GM08714 (cell line): ENCODE measurements around the gene BBS9.

Source experiments
- H3K4me3 ChIP-seq: fragments of 200-500 bp; sonication (Bioruptor generic); 2 replicates; pipeline ENCODE4 v1.5.1; 2014; ENCODE audit warnings: mild to moderate bottlenecking, low read length, inconsistent platforms
- ZNF274 ChIP-seq: IDR thresholded peaks from 2 replicates; pipeline ENCODE4 v1.6.1; 2012; ENCODE audit warnings: mild to moderate bottlenecking, low read depth, low read length

The BBS9 gene

DNA sequence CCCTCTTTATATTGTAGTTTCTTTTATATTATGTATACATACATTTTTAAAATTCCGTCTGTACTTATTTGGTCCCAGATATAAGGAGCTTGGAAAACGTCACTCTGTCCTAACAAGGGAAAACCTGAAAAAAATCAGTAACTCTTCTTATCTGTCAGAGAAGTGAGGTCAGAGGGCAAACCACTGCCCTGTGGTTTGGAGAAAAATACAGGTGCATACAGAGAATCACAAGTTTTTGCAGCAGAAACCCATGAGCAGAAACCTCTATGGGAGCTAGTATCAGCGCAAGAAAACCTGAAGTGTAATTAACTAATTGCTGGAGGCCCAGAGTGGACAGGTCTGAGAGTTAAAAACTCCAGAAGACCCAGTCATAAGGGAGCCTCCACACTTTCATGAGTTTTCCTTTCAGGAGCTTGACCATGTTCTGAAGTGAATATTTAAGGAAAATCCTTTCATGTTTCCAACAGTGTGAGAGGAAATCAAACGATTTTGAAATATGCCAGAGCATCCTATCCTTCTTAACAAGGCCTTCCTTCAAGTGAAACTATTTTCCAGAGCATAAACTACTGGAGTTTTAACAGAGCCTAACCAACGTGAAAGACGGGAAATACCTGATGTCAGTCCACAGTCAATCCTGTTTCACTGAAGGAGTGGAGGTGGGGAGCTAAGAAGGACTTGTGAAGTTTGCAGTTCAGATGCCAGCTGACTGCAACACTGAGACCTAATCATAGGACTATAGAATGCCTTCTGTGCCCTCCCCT is 485.2 kb downstream of the BBS9 start:
- no peak for TF ChIP-seq ZNF274
- H3K4me3 ChIP-seq, result no peak overlapping the region

DNA sequence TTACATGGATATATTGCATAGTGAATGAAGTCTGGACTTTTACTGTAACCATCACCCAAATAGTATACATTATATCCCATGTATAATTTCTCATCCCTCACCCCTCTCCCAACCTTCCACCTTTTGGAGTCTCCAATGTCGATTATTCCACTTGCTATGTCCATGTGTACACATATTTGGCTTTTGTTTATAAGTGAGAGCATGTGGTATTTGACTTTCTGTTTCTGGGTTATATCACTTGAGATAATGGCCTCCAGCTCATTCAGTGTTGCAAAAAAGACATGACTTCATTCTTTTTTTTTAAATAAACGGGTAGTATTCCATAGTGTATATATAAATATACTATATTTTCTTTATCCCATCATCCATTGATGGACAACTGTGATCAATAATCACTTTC is 487.4 kb downstream of the BBS9 start:
- no peak overlapping the region for H3K4me3 ChIP-seq
- no peak for TF ChIP-seq ZNF274

DNA sequence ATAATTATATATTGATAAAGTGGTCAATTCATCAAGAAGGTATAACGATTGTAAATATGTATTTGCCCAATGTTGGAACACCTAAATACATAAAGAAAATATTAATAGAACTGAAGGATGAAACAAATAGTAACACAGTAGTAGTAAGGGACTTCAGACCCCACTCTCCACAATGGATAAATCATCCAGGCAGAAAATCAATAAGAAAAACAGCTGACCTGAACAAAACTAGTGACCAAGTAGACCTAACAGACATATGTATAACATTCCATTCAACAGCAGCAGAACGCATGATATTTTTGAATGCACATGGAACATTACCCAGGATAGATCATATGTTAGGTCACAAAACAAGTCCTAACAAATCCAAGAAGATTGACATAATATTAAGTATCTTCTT is 489.9 kb downstream of the BBS9 start:
- H3K4me3 ChIP-seq, result no peak overlapping the region
- TF ChIP-seq ZNF274, result no peak

DNA sequence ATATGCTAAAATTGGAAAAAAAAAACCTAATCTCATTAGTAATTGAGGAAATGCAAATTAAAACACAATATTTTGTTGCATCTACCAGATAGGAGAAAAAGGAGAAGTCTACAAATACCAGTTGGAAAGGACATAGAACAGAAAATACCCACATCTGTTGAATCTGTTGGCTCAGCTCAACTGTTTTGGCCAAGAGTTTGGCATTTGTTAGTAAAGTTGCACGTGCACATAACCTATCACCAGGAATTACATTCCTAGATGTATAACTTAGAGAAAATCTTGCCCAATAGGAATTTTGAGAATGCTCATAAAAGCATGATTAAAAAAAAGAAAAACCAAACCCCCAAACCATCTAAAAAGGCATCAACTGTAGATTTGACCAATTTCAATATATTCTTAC is 493.9 kb downstream of the BBS9 start:
- H3K4me3 ChIP-seq, result no peak overlapping the region
- no peak for TF ChIP-seq ZNF274

DNA sequence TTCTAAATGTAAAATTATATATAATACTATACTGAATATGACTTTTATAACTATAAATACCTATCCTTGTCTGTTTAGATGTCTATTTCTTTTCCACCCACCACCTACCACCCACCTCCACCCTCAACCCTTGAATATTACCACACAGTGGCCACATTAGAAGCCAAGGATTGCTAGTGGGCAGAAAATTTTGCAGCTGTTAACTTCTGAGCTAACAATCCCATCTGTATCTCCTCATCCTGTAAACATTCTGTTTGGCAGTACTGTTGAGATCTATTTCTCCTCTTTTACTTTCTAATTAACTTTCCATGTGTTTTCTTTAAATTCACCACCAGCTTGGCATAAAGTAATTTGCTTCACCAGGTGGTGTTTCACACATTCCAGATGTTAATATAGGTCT is 494.9 kb downstream of the BBS9 start:
- TF ChIP-seq ZNF274, result no peak

DNA sequence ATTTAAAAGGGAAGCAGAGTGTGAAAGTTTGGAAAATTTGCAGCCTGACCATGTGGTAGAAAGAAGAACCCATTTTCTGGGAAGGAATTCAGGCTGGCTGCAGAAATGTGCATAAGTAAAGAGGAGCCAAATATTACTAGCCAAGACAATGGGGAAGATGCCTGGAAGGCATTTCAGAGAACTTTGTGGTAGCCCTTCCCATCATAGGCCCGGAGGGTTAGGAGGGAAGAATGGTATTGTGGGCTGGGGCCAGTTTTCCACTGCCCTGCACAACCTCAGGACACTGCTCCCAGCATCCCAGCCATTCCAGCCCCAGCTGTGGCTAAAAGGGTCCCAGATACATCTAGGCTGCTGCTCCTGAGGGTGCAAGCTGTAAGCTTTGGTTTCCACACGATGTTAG is 497.5 kb downstream of the BBS9 start:
- TF ChIP-seq ZNF274, result no peak

More for the DNA sequence above, 494.9 kb downstream of the BBS9 start:
- H3K4me3 ChIP-seq, result no peak overlapping the region

DNA sequence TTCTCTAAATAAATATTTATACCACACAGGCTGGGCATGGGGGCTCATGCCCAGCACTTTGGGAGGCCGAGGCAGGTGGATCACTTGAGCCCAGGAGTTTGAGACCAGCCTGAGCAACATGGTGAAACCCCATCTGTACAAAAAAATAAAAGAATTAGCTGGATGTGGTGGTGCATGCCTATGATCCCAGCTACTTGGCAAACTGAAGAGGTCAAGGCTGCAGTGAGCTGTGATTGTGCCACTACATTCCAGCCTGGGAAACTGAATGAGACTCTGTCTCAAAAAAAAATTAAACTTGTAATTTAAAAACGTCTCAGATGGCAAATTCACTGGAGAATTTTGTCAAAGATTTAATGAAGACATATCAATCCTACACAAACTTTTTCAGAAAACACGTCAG is 498.4 kb downstream of the BBS9 start:
- H3K4me3 ChIP-seq, result no peak overlapping the region
- no peak for TF ChIP-seq ZNF274

More for the DNA sequence above, 497.5 kb downstream of the BBS9 start:
- no peak overlapping the region for H3K4me3 ChIP-seq

DNA sequence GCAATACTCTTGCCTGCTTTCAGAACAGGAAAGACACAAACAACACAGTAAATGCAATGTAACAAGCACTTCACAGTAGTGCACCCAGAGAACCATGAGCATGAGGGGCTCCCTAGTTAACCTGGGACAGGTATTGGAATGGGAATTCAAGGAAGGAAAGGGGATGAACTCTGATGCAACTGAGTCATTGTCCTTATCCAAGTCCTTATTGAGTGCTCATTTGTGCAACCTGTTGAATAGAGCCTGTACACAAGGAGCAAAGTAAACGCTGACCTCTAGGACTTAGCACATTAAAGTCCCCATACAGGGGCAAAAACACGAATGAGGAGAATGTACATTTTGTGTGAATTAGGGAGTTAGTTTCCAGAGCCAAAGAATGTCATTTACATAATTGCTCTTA is 499.5 kb downstream of the BBS9 start:
- H3K4me3 ChIP-seq, result no peak overlapping the region
- TF ChIP-seq ZNF274, result no peak

DNA sequence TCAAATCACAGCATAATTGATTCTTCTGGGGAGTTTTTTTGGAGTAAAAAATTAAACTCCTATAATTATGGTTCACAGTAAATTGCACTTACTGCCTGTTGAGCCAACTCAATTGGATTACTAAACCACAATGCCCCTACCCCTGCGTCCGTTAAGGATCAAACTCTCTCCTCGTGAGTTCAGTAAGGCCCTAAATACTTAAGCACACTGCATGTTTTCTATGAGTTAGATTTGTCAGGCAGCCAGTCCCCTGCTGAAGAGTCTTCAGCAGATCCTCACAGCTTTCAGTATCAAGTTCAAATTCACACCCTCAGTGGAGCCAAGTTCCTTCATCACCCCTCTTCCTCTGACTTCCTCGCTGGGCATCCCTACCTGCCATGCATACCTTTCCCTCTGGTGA is 501.0 kb downstream of the BBS9 start:
- H3K4me3 ChIP-seq, result no peak overlapping the region
- no peak for TF ChIP-seq ZNF274

DNA sequence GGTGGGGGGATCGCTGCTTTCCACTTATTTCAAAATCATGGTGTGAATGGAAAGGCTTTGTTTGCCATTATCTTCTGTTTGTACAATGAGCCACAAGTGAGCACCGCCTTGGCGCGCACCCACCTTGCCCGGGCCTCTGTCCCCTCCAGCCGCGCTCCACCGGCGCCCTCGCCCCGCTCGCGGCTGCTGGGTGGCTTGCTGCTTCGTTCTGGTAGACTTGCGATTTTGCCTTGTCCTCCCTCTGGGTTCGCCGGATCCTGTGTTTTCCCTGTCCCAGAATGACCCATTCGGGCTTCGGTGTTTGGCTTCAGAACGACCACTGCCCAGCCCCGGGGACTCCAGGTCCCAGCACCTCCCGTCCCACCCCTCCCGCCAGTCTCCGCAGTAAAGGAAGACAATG is 503.0 kb downstream of the BBS9 start:
- TF ChIP-seq ZNF274, result no peak
- no peak overlapping the region for H3K4me3 ChIP-seq

DNA sequence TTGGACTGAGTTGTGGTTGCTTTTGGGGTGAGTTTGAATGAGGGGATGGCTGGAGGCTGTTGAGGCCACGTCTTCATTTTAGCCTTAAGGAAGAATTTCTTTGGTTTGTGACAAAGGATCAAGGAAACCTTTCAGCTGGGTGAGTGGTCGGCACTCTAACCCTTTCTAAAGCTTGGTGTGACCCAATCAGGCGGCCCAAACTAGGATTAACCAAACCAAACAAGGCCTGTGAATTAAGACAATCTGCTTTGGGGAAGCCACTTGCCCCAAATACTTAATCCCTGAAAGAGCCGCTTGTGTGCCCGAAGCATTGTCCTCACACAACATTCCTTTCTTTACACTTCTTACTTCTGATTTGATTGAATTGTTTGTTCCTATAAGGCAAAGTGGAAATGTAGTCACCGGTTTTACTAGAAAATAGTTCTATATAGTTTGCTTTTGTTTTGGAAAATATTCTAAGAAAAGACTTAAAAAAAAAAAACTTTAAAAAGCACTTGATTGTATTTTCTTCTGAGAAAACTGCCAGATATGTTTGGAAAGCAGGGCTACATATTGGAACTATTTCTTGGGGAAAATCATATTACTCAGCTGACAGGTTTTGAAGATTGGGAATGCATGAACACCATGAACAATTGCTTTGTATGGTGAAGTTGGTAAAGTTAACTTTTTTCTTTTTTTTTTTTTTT is 503.6 kb downstream of the BBS9 start:
- TF ChIP-seq ZNF274, result no peak
- H3K4me3 ChIP-seq, result no peak overlapping the region

DNA sequence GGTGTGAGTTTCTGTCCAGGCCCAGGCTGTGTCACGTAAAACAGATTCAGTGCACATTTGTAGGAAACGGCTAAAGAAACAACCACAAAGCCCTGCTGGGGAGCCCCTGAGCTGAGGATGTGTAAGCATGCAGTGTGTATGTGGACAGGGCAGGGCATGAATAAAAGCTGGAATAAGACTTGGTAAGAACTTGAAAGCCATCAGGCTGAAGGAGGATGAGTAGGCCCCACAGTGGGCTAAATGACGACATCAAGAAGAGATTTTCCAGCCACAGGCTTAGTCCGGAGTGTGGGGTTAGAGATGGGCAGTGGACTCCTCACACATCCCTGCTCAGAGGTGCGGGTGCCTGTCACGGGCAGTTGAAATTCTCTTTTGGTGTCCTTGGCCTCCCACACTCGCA is 505.2 kb downstream of the BBS9 start:
- no peak overlapping the region for H3K4me3 ChIP-seq
- TF ChIP-seq ZNF274, result no peak

DNA sequence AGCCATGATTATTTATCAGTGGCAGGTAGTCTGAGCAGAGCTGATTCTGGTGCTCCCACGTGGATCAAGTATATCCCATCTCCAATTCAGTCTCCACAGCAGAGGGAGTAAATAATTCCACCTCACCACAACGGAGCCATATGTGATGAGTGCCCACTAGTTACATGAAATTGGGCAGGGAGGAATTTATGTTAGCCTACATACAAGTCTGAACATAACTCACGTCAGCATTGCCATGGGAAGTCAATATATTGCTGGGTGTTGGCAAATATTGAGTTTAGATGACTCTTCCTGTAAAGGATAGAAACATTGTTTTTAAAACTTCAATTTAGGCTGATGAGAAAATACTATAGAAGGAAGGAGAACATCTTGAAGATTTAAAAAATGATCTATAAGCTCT is 507.0 kb downstream of the BBS9 start:
- H3K4me3 ChIP-seq, result no peak overlapping the region
- no peak for TF ChIP-seq ZNF274

DNA sequence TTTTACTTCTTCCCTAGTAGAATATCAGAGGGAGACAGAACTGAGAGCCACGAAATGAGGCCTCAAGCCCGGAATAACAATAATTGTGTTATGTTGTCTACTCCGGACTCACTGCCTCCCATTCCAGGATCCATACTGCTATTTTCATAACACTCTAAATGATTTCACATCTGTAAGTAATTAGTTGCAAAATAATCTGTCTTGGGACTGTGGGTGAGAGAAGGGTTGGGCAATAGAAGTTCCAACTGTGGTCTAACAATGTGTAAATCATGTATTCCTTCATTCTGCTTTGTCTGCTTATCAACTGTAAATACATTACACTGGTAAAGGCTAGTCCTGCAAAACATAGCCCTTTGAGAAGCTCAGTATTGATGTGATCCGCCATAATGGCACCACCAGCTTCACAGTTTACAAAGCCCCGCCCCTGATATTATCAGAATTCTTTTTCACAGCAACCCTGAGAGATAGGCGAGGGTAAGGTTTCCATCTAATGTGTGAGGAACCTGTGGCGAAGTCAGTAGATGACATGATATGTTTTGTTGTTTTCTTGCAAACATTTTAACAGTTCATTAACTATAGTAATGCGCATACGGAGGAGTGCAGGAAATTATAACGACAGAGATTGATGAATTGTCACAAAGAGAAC is 510.3 kb downstream of the BBS9 start:
- no peak for TF ChIP-seq ZNF274

DNA sequence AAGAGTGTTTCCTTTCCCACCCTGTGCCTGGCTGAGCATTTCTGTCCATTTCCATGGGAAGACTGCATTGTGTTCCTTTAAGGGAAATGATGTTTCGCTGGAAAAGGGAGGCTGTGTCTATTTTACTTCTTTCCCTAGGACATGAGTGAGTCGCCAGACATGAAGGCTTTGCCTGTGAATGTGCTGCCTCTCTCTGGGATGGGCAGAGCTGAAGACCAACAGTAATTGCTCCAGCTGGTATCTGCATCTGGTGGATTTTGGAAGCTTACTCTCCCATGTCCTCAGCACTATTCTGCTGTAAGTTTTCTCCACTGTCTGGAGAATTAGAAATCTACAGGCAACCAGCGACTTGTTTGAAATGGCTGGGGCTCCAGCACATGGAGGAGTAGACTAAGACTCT is 511.4 kb downstream of the BBS9 start:
- TF ChIP-seq ZNF274, result no peak

More for the DNA sequence above, 510.3 kb downstream of the BBS9 start:
- no peak overlapping the region for H3K4me3 ChIP-seq

More for the DNA sequence above, 511.4 kb downstream of the BBS9 start:
- H3K4me3 ChIP-seq, result no peak overlapping the region
